ENCODE measurements around the gene GALM. TPM values are rescaled to one million over a fixed set of nuclear protein-coding genes. Genes with fewer than 3 reads are reported as not detected.

The GALM gene
- total and polyA plus RNA-seq, 2 of the 13 experiments (the other 11 are each of a cell fraction or from before 2014, with no cell fraction given): 65.5 to 90.0 TPM

DNA sequence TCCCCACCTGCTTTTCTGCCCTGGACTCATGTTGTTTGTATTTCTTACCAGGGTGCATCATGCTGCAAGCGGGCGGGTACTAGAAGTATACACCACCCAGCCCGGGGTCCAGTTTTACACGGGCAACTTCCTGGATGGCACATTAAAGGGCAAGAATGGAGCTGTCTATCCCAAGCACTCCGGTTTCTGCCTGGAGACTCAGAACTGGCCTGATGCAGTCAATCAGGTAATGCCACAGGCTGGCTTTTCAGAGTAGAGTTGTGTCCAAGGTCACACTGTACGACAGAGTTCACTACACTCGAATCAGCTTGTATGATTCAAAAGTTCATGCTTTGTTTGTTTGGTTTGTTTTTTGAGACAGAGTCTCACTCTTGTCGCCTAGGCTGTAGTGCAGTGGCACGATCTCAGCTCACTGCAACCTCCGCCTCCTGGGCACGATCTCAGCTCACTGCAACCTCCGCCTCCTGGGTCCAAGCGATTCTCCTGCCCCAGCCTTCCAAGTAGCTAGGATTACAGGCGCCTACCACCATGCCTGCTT is 65.8 kb downstream of the GALM start (continued):
- TF ChIP-seq KLF15 (CRISPR knock-in tag; IDR thresholded peaks at IDR 0.05; ENCODE audit: borderline replicate concordance): no peak
- TF ChIP-seq MED1 (CRISPR knock-in tag; IDR thresholded peaks at IDR 0.05): peak; percentile 73
- TF ChIP-seq MED8 (CRISPR knock-in tag; IDR thresholded peaks at IDR 0.05; ENCODE audit: insufficient replicate concordance): no peak
- no peak for TF ChIP-seq ZNF740 (CRISPR knock-in tag; IDR thresholded peaks at IDR 0.05)
- no peak for TF ChIP-seq ARNT (IDR thresholded peaks at IDR 0.05)
- TF ChIP-seq JARID2 (CRISPR knock-in tag; IDR thresholded peaks at IDR 0.05; ENCODE audit: insufficient replicate concordance): no peak
- TF ChIP-seq ZNF136 (CRISPR knock-in tag; IDR thresholded peaks at IDR 0.05; ENCODE audit: low read depth): no peak
- no peak for TF ChIP-seq CBFB (CRISPR knock-in tag; IDR thresholded peaks at IDR 0.05)
- TF ChIP-seq KDM5B (CRISPR knock-in tag; IDR thresholded peaks at IDR 0.05; ENCODE audit: borderline replicate concordance): no peak
- TF ChIP-seq ZNF546 (CRISPR knock-in tag; conservative IDR thresholded peaks at IDR 0.05): no peak
- TF ChIP-seq KIAA2018 (CRISPR knock-in tag; IDR thresholded peaks at IDR 0.05; ENCODE audit: borderline replicate concordance): 0 out of 2 replicates have a peak, but pooled peaks have one; percentile 32
- peak; percentile 13; the same call in 1 of the 2 replicates for TF ChIP-seq SMC3 (IDR thresholded peaks at IDR 0.05; ENCODE audit: low read length)
- 0 out of 2 replicates have a peak, but pooled peaks have one; percentile 19 for TF ChIP-seq MAZ (IDR thresholded peaks at IDR 0.05; ENCODE audit: borderline replicate concordance, low read depth, low read length)
- no peak for TF ChIP-seq MAZ (CRISPR knock-in tag; IDR thresholded peaks at IDR 0.05; ENCODE audit: low read depth)
- no peak for TF ChIP-seq ZNF331 (CRISPR knock-in tag; IDR thresholded peaks at IDR 0.05)
- TF ChIP-seq FOSL1 (CRISPR knock-in tag; IDR thresholded peaks at IDR 0.05; ENCODE audit: borderline replicate concordance): no peak
- TF ChIP-seq ZNF788 (CRISPR knock-in tag; IDR thresholded peaks at IDR 0.05; ENCODE audit: borderline replicate concordance): peak; percentile 49; the same call in 1 of the 2 replicates
- 0 out of 2 replicates have a peak, but pooled peaks have one; percentile 39 for TF ChIP-seq BORCS8-MEF2B (CRISPR knock-in tag; IDR thresholded peaks at IDR 0.05)
- no peak for TF ChIP-seq HNF4G (IDR thresholded peaks at IDR 0.05; ENCODE audit: borderline replicate concordance, low read depth, low read length)
- TF ChIP-seq HNF4G (CRISPR knock-in tag; IDR thresholded peaks at IDR 0.05; ENCODE audit: borderline replicate concordance, low read depth): no peak
- TF ChIP-seq AKAP8 (CRISPR knock-in tag; IDR thresholded peaks at IDR 0.05): peak; percentile 28; the same call in 1 of the 2 replicates
- TF ChIP-seq, protein P1, sequence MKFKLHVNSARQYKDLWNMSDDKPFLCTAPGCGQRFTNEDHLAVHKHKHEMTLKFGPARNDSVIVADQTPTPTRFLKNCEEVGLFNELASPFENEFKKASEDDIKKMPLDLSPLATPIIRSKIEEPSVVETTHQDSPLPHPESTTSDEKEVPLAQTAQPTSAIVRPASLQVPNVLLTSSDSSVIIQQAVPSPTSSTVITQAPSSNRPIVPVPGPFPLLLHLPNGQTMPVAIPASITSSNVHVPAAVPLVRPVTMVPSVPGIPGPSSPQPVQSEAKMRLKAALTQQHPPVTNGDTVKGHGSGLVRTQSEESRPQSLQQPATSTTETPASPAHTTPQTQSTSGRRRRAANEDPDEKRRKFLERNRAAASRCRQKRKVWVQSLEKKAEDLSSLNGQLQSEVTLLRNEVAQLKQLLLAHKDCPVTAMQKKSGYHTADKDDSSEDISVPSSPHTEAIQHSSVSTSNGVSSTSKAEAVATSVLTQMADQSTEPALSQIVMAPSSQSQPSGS (CRISPR knock-in tag; IDR thresholded peaks at IDR 0.05): no peak

Data from HepG2 (cell line).